22Rv1 (cell line): Measurements from ENCODE around the gene LRWD1.
"Not testable (repeated sequence)": the region's sequence is repeated elsewhere in the genome, so short reads cannot be mapped to it uniquely, and the experiment has no call there.

Experiments used
- H3K27ac ChIP-seq: fragments of 450-650 bp; 2 replicates; pipeline ENCODE4 v1.5.1; 2017

LRWD1 gene

DNA sequence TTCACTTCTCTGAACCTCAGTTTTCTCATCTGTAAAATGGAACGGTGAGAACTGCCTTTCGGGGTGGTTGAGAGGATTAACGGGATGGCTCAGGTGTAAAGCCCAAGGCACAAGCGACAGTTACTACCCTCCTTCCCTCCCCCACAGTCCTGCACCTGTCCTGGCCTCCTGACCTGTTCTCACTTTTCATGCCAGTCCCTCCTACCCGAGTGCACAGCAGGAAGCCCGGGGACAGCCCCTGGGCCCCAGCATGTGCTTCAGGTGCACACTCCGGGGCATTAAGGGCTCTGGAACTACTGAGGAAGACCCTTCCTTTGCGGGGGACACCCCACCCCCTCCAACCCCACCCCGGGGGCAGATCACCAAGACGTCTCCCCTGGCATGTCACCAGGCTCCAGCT is 52.2 kb downstream of the LRWD1 start:
- H3K27ac ChIP-seq, result not testable (repeated sequence)

DNA sequence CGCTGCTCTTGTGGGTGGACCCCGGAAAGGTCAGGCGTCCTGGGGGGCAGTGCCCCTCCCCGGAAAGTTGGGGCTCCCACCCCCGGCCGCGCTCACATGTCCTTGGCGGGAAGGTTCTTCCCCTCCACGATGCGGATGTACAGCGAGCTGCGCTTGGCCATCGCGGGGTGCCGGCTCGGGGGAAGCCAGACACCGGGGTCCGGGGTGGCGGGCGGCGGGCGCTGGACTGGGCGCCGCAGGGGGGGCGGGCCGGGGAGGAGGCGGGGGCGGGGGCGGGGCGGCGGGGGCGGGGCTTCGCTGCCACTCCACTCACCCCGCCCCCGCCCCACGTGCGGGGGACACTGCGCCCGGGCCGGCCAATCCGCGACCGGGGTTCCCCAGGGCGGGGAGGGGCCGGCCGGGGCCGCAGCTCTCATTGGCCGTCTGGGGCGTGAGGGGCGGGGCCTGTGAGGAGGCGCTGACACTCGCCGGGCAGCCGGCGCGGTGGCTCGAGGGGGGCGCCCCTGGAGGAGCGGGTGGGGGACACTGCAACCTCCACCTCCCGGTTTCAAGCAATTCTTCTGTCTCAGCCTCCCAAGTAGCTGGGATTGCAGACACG is 52.9 kb downstream of the LRWD1 start, which contains the start of gene RASA4B:
RASA4B (minus strand) TSS at position 228 of the 598 bp plus-strand sequence; CDS start at position 161, 67 bp downstream.
- not testable (repeated sequence) for H3K27ac ChIP-seq

DNA sequence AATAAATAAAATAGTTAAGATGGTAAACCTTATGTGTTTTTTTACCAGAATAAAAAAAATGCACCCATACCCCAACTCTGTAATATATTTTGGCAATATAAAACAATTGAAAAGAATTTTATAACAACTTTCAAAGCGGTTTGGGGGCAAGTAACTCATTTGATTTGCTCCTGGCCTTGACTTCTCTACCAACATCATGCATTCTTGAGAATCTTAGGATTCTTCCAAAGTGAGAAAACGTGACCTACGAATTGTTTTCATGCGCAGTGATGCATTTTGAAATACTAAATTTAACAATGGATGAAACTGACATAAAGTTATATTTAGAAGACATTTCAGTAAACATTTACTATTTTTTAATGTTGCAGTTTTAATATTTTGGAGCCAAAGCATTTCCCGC is 56.0 kb downstream of the LRWD1 start:
- not testable (repeated sequence) for H3K27ac ChIP-seq
